ENCODE measurements around the gene DSP.

The DSP gene

DNA sequence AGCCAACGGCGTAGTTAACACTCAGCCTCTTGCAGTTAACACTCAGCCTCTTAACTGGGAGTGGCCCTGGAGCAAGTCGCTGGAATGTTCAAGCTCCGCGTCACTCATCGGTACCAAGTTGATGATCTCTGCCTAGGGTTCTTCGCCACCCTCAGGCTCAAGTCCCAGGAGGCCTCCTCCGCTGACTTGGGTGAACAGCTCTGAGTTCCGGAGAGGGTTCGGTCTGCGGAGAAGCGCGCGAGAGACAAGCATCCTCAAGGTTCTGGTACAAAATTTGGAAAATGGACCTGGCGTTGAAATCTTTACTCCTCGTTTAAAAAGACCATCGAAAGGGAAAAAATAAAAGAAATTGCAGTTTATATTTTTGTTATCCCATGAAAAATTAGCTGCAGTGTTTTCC lies 876 bp upstream of the DSP start:
- DNase-seq, result no peak

DNA sequence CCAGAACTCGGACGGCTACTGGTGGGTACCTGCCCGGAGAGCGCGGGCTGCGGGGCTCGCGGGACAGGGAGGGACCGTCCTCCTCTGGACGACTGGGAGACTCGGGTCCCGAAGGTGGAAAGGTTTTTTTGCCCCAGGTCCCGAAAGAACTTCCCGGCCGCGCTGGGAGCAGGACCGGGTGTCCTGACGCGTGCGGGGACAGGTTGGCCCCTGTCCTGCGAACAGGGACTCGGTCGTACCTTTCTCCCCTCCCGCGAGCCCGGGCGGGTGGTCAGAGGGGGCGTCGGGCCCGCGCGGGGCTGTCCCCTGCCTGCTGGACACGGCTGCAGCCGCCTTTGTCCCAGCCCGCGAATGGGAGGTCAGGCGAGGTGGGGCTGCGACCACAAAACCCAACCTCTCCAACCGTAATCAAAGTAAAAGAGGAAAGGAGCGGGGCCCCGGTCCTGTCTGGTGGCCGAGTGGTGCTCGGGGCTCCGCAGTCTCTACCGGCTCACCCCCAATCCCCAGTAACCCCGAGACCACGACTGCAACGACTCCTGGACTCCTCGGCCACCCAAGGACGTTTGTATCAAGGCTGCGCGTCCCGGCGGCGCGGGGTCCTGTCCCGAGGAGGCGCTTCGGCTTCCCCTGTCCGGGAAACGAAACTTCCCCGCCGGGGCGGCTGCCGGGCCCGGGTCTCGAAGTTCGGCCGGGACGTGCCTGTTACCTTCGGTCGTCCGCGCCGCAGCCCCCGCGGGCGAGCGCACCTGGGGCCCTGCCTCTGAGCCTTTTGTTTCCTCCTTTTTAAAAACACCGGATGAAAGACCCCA lies 798 bp downstream of the DSP start:
- DNase-seq, result peak in 2 of 3 experiments; percentile 66 to 70

DNA sequence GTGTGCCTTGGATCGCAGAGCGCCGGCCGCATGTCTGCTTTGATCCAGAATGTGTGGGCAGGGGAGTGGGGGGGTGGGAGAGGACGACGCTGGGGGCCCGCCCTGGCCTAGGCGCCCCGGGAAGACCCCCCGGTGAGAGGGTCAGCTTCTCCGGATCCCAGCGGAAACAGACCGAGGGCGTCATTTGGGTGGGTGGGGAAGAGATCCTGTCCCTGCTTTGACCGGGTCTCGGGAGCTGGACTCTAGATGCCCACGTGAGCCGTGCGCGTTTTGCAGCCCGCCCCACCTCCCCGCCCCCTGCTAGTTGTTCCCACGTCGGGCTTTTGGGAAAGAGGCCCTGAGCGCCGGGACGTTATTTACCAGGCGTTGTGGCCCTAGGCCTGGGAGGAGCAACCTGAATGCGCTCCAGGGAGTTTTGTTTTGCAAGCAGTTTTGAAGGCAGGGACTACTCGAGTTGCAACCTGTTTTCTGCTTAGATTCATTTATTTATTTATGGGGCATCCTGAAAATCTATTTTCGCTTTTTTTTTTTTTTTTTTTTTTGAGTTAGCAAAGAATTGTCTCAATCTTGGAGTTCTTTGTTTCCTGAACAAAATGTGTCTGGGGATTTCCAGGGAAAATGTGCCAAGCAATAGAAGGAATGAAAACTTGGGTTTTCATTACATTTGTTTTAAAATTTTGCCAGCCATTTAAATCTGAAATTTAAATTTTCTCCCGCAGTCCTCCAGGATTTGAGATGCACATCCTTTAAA lies 1.6 kb downstream of the DSP start:
- DNase-seq, result peak; percentile 65 to 70 (median 69)

DNA sequence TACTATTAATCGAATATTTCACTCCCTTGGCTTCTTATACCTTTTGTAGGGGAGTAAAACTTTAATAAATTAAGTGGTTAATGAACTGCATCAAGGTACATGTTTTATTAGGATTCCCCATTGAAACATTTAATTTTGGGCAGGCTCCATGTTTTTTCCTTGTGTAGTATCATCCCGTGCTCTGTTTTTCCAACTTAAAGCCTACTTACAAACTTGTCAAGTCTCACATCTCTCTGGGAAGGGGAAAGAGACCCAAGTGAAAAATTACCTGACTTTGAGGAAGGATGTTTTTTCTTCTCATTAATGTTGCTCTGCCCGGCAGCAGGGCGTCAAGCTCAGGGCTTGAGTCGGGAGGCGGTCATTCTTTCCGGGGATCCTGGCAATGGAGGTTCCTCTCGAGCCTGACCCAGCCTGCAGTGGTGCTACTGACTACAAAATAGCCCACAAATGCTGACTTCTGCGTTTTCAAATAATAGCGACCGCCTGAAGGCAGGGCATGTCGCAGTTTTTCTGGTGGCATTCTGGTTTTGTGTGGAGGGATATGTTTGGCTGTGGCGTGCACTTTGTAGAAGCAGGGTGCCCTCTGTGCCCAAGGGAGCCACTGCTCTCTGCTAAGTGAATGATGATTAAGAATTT lies 2.4 kb downstream of the DSP start:
- DNase-seq, result no peak

DNA sequence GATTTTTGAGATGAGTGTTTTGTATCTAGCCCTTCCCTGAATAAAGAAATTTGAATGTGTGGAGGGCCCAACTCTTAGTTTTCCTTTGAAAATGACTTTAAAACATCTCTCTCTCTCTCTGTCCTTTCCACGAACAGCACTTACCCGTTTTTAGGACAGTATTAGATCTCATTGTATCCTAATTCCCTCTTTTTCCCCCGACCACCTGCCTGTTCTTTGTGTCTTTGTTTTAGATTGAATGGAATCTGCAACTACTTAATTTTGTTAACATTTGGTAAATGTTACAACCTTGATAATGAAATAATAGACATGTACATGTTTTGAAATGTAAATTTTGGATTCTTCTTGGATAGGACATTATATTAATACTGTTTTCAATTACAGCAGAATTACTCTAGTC lies 3.1 kb downstream of the DSP start:
- DNase-seq, result no peak

DNA sequence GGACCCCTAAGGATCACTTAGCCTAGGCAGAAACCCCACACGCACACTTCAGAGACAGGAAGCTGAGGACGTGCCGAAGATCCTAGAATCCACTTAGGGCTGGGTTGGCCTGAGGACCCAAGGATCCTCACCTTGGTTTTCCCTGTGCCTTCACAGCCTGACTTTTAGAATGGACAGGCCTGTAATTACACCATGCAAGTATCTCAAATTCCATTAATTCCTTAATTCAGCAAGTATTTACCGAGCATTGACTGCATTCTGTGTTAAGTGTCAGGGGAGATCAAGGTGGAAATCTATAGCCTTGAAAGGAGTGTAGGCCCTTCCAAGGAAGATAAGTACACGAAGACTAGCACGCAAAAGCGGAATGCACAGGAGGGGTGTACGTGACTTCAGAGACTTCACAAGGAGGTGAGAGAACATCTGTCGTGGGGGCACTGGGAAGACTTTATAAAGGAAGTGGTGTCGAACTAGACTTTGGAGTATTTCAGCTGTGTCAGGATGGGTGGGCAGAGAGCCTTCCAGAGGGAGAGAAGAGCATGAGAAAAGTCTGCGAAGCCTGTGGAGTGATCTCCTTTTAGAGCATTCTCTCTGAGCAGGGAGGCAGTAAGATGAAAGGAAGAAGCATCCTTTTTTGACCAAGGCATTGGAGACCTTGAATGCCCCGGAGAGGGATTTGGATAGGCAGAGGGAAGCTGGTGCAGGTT lies 4.0 kb downstream of the DSP start:
- no peak for DNase-seq

DNA sequence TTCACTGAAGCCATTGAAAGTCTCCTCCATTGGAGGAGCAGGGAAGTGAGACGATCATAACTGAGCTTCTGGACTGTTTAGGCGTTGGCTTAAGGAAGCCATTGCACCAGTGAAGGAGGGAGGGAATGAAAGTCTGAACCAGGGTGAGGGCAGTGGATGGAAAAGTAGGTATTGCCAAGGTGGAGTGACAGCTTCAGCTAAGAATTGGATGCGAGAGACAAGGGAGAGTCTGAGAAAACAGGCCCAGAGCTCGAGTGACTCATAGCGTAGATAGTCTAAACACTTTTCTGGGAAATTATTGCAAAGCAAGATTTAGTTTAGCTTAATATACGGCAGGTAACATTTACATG lies 4.5 kb downstream of the DSP start:
- no peak for DNase-seq

DNA sequence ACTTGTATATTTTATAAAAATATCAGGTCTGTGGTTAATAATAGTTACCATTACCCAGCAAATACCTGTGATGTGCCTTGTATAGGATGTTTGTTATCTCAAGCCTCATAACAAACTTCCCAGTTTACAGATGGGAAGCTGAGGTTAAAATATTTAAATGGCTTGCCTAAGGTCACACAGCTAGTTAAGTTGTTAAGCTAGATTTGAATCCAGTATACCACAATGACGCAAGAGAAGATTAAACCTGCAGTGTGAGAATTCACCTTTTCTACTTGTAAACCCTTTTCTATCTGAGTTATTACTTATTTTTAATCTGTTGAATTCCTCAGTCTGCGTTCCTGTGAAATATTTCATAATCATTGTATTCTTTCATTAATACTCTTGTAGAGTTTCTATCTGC lies 4.9 kb downstream of the DSP start:
- DNase-seq, result no peak

DNA sequence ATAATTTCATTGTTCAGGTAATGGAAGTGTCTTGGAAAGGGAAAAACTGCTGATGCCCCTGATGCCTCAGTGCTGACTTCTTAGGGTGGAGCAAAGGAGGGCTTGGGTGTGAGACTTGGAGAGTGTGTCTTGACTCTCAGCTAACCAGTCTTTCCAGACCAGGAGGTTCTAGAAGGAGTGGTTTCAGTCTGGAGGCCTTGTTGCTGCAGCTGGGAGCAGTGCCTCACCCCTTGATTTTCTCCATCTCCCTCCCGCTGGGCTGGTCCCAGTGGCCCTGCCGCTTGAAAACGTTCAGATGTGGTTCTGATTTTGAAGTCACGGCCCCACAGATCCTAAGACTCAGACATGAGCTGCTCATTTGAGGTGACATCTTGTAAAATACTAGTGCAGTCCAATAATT lies 5.4 kb downstream of the DSP start:
- no peak for DNase-seq

DNA sequence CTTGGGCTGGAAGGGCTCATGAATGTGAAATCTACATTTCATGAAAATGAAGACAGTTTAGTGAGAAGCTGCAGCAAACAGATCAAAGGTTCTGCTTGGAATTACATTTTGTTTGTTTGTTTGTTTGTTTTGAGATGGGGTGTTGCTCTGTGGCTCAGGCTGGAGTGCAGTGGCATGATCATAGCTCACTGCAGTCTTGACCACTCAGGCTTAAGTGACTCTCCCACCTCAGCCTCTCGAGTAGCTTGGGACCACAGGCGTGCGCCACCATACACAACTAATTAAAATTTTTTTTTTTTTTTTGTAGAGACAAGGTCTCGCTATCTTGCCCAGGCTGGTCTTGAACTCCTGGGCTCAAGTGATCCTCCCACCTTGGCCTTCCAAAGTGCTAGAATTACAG lies 5.8 kb downstream of the DSP start:
- no peak for DNase-seq

DNA sequence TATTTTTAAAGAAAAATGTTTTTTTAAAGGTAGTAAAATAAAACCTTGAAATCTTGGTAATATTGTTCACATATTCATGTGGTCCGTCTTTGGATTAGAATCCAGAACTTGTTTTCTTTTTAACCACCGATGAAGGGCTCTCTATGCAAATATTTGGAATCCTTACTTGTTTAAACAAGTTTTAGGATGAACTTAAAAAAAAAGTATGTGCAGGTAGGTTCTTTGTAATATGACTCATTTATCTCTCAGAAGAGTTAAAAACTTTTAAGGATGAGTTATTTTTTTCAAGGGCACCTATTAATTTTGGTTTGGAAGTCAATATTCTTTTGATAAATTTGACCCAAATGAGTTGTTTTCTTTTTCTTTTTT lies 8.9 kb downstream of the DSP start:
- no peak for DNase-seq

DNA sequence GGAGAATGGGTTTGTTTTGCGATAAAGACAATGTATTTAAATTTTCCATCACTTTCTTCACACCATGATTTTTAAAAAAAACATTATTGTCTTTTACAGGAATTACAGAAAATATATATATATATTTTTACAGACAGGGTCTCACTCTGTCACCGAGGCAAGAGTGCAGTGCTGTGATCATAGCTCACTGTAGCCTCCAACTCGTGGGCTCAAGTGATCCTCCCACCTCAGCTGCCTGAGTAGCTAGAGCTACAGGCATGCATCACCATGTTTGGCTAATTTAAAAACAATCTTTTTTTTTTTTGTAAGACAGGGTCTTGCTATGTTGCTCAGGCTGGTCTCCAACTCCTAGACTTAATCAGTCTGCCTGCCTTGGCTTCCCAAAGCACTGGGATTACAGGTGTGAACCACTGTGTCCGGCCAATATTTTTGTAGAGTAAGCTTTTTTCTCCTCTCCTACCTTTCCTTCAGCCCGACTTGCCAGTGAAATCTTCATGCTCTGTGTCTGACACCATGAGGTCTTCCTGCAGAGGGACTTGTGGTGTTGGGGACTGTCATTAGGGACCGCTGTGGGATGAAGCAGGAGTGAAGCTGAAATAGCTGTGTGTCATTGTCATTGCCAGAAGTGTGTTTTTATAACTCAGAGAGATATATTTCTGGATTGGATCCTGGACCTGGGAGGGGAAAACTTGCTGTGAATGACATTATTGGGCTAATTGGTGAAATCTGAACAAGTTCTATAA lies 13.2 kb downstream of the DSP start:
- DNase-seq, result no peak

DNA sequence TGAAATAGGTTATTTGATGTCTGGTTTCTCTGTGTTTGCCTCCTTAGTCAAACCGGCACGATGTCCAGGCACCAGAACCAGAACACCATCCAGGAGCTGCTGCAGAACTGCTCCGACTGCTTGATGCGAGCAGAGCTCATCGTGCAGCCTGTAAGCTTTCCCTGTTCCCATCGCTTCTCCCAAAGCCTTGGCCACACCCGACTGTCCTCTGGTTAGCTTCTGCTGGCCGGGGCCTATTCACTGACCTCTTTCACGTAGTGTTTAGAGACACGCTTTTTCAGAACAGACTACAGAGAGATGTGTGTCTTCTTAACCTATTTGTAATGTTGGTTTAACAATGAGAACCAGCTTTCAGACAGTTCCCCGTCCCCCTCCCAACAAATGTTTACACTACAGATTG lies 14.2 kb downstream of the DSP start:
- DNase-seq, result no peak

DNA sequence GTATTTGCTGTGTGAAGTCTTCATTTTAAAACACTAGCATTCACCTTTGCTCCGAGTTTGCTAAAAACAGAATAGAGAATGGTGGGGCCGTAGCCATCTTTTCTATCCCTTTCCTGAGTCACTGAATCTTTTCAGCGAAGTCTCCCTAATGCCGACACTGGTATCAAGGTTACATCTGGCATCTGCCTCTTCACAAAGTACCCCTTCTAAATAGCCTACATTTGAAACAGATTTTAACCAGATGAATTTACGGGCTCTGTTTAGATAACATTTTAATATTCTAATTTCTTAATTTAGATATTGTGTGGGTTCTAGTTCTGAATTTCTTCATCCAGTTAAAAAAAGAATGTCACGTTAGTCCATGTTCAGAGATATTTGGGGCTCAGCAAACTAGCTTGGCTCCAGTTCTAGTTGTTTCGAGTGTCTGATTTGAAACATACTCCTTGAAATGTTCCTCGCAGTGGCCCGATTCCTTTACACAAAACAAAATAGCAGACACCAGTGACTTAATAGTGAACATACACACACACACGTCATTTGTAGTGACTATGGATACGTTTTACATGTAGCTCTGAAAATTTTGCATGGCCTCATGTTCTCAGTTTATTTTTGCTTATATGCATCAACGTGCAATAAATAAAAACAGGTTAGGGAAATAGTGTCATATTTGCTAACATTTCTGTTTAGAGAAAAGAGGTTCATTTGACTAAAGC lies 15.1 kb downstream of the DSP start:
- DNase-seq, result no peak

DNA sequence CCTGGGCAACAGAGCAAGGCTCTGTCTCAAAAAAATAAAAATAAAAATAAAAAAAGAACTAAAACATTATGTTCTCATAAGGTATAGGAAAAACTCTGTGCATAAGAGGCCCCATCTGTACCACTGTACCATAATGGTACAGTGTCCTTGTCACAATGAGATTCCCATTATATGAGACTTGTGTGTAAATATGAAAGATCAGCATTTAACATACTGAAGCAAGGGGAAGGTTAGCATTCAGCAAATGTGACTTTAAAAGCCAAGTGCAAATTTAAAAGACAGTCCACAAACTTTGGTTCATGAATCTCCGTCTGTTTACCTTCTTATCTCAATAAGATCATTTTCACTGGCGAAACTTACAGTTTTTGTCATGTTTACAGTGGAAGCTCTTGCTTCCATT lies 16.2 kb downstream of the DSP start:
- DNase-seq, result no peak

DNA sequence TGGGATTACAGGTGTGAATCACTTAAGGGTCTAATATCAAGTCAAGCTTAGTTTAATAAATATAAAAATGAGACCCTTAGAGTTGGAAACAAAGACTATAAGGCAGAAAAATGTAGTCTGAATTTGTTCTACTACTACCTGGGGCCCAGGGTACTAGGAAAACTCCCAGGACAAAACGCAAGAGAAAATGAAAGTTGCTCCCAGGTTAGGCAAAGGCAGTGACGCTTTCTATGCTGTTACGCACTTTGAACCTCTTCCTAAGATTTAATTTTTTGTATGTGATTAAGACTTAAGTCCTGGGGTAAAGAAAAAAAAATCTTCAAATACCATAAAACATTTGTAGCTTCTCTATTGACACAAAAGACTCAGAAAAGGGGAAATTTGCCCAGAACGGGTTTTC lies 17.3 kb downstream of the DSP start:
- no peak for DNase-seq

DNA sequence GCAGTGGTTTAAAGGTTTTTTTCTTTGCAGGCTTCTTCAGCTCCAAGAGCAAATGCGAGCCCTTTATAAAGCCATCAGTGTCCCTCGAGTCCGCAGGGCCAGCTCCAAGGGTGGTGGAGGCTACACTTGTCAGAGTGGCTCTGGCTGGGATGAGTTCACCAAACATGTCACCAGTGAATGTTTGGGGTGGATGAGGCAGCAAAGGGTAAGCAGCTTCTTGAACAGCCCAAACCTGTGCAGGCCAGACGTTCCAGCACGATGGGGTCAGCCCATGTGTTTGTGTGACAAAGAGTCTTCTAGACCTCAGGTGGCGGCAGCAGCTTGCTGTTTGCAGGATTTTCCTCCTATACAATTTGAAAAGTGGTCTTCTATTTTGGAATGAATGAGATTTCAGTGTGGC lies 17.7 kb downstream of the DSP start:
- no peak for DNase-seq

DNA sequence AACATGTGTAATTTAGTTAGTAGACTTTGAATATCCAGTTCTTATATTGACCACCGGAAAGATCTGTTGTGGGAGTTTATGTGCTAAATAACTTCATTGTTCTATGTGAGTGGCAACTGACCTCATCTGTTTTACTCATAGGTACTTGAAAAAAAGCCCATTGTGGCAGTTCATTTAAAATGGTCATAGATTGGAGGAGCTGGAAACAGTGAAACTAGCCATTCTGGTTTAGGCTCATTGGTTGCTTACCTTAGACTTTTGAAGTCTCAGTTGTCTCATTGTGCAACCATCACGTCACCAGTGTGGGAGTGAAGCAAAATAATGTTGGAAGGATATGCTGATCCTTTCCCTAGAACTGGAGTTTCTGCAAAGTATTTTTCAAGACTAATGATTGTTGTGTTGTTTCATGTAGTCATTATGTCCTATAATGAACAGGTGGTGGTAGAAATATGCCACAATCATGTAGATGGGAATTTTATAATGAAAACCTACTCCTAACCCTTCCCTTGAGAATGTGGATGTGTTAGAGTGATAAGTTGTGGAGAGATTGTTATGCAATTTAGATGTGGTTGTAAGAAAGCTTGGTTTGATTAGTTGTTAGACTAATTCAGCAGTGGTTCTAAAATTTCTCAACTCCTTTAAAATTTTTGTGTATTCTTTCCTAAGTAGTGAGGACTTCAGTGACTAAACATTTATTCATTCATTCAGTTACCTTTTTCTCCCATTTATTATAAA lies 18.3 kb downstream of the DSP start:
- no peak for DNase-seq

DNA sequence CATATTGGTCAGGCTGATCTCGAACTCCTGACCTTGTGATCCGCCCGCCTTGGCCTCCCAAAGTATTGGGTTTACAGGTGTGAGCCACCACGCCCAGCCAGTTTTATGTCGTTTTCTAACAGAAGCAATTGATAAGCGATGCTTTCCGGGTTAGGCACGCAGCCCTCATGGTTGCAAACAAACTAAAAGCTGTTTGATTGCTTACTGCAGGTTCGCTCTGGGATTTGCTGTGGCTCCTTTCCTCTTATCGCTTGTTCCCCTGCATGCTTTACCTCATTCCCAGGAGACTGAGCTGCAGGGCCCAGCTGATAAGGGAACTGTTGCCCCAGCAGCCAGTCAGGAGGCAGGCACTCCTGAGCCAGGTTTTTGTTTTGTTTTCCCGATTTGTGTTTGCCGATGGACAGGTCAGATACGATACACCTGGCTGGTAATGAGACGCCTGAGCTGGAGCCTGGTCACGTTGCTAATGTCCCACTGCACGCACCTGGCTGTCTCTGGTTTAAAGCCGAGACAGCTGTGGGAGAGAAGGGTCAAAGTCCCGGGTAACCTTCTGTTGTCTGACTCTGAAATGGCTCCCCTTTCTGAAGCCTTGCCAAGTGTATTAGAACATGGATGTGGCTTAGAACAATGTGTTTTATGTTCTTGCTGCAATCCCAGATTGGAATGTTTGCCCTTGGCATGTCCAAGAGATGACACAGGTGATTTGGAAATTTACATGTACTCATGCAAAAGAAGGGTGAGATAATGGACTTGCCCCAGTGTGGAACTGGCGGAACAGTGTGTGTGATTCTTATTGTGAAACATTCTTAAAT lies 19.9 kb downstream of the DSP start:
- DNase-seq, result peak; percentile 54 to 81 (median 74)

DNA sequence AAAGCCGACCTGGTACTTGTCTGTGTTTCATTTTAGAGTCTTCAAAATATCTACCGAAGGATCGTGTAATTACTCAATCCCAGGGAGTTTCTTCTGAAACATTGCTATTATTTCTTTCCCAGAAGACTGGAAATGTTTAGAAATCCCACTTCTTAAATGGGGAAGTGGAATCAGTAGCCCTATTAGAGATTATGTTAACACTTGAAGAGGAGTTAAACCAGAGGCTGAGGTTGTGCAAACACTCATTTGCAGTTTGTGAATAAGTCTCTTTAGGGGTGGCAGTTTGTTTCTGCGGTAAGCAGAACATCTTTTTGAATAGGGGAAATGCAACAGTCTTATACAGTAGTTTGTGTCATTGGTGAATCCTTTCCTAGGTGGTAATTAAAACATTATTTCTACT lies 21.3 kb downstream of the DSP start:
- peak in 1 of 3 experiments; percentile 5 for DNase-seq

DNA sequence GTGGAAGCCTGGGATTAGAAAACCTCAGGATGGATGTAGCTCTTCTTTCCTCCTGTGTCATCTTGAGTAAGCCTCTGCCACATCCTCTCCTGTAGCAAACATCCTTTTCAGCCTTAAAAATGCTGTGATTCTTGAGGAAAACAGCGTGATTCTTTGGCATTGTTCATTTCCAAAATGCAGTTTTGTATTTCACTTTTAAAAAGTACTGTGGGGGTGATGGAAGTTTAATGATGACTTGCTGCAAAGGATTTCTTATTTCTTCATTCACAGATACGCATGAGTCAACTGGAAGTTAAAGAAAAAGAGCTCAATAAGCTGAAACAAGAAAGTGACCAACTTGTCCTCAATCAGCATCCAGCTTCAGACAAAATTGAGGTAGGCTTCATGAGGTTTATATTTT lies 24.6 kb downstream of the DSP start:
- no peak for DNase-seq
